GM15510 (cell line): ENCODE data around the gene GLRX3.

Source experiments
- POLR2A ChIP-seq: IDR thresholded peaks from 3 replicates; pipeline ENCODE4 v1.6.1; 2011; ENCODE audit warnings: borderline replicate concordance; ENCODE audit not compliant: insufficient read length; ENCODE audit errors: extremely low read depth

Gene GLRX3

DNA sequence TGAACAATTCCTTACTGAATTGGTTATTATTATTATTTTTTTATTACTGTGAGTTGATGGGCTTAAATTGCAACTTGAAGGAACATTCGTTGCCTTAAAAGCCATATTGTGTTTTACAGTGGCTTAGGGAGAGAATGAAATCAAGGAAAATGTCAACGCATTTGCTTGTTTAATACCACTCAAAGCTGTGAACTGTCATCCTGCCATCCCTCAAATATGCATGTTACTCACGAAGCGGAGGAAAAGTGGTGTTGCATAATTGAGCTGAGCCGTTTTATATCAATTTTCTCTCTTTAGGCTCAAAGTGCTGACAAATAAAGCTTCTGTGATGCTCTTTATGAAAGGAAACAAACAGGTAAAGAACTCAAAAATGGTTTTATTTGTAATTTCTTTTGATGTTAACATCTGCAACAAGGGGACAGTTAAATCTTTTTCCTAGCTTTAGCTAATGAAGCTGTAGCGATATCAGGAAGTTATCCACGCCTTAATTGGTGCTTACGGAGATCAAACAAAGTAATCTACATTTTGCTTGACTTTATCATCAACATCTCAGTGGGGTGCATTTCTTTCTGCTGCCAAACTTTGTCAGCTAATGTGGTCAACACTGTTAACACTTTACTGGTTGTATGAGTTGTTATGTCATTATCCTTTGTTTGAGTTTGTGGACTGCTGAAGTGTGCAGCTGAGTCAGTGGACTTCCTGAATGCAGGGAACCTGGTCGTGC lies 33.1 kb downstream of the GLRX3 start:
- no peak for TF ChIP-seq POLR2A

DNA sequence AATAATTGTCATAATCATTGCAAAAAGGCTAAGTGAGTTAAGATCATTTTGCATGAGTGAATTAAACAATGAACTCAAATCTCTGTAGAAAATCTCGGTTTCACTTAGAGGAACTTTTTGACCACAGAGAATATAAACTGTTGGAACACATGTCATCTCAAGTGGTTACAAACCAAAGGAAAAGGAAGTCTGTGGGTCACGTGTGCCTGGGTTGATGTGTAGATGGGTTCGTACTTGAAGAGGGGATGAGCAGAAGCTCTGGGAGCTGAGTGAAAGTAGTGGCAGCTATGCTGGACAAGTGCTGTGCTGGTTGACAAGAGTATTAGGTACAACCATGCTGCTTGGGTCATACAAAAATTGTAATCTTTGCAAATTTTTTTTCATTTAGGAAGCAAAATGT lies 35.0 kb downstream of the GLRX3 start:
- TF ChIP-seq POLR2A: no peak

DNA sequence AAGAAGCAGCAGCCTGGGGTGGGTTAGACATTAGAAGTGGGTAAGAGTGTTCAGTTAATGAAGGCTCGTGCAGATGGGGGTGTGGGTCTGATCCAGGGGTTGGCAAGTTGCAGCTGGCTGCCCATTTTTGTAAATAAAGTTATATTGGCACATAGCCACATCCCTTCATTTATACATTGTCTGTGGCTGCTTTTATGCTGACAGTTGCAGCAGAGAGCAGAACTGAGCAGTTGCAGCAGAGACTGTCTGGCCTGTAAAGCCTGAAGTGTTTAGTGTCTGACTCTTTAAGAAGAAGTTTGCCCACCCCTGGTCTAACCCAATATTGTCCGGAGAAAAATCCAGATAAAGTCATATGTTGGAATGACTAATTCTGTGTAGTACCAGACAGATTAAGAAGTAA lies 38.1 kb downstream of the GLRX3 start:
- TF ChIP-seq POLR2A: no peak

DNA sequence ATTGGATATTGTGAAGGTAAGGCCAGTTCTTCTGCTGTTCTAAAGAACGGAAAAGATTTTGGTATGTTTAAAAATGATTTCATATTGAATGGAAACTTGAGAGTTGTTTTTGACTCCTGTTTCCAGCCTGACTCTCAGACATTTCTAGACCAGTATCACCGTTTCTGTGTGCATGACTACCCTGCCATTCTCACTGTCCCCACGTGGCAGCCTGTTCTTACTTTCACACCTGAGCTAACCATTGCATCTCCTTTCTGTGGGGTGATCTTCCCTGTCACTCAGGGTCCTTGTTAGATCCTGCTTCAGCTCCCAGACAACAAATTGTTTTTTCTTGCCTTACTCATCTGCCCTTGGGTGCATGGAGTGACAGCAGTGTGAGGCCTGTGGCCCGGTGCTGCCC lies 38.9 kb downstream of the GLRX3 start:
- no peak for TF ChIP-seq POLR2A

DNA sequence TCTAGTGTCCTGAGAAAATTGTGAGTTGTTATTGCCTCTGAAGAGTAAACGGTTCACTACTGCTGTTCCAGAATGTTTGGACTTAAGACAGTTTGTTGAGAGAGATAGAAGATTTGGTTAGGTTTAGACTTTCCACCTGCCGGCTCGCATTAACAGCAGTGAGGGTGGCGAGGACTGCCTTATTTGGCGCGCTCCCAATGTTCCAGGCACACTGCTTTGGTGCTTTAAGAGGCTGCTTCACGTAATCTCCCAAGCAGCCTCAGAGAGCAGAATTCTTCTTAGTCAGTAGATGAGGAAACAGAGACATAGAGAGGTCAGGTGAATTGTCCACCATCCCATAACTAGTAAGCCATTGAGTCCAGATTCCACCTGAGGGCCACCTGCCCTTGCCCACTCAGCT lies 41.1 kb downstream of the GLRX3 start:
- no peak for TF ChIP-seq POLR2A

DNA sequence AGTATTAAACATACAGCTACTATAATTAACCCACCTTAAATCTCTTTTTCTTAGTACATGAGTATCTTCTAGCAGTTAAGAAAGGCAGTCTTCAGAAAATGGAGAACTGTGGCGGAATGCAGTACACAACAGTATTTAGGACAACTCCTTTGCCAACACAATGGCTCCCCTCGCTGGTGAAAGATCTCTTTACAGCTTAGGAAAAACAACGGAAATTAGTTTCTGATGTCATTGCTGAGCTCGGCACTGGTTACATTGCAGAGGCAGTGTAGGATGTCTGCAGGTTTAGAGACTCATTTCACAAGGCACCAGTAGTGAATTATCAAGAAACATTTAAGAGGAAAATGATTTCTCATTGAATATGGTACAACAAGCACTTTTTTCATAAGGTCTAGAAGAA lies 43.4 kb downstream of the GLRX3 start:
- no peak for TF ChIP-seq POLR2A

DNA sequence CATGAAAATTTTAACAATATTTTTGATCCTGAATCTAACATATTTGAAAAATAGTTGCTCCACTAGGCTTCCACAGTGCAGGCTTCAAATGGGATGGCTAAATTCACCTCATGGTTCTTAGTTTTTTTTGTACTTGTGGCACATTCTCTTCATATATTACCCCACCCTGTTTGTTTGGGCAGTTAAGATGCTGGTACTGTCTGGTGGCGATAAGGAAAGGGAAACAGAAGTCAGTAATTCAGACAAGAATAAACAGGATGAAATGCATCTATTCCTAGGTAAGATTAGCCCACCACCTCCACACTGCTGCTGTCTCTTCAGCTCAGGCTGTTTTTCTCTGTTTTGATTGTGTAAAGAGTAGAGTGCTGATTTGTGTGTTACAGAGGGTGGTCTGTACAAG lies 44.2 kb downstream of the GLRX3 start:
- no peak for TF ChIP-seq POLR2A

DNA sequence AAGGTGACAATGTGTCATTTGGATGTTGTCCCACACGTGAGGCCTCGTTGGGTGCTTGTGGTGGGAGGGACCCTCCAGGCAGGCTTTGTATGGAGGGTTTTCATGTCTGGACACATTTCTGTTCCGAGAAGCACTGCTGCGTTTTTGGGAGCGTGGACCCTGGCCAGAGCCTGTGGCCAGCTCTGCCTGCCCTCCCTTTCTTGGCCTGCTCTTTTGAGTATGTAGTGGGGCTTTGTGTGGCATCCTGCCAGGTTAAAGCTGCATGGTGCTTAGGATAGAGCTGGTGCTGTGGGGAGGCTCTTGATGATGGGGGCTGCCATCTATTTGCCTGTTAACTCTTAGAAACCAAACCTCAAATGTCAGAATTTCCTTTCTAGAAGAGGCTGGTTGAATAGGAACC lies 45.7 kb downstream of the GLRX3 start:
- no peak for TF ChIP-seq POLR2A

DNA sequence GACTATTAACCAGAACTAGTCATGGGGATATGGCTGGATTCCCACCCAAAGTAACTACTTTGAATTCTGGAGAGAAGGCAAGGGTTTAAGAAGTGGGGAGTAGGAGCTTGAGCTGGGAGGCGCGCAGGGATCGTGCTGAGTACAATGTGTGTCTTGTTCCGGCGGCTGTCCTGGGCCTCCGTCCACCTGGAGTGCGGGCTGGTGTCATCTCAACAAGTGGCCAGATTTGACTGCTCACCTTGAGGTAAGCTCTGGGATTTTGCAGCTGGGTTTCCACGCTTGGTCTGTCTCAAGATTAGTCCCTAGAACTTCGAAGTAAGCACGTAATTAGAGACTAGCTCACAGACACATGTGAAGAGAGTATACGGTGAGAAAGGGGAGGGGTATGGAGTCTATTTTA lies 49.4 kb downstream of the GLRX3 start:
- no peak for TF ChIP-seq POLR2A

DNA sequence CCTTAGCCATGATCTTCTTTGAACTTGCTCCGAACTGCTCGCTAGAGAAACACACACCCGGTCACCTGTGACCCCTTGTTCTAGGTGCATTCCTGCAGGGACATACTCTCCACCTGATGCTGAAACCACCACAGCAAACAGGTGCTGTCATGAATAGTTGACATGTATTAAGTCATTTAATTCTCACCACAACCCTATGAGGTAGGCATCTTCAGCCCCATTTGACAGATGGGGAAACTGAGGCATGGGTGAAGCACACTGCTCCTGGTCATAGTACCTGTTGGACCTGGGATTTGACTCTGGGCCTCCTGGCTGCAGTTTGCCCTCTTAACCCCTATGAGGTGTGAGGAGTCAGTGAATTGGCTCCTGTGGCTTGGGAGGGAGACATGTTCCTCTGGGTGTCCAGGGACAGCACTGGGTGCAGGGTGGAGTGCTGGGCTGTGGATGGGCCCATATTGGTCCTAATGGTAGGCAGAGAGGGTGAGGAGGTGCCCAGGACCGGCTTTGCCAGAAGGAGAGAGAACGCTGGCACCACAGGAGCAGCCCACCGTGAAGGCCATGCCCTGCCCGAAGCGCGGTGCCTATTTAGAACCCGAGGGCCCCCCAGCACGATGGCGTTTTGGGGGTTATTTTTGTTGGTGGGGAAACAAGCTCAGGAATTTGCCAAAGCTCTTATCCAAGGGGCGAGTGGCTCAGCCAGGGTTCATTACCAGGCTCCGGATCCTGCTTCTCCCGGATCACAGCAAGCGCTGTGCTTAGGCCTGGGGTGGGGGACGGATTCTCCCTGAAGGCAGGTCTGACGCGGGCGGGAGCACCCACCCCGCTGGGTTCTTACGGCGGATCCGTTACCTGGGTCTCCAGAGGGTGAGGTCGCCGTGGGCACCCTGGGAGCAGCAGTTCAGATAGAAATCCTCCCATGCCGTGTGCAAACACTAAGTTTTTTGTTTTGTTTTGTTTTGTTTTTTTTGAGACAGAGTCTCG lies 52.3 kb downstream of the GLRX3 start:
- TF ChIP-seq POLR2A: no peak

DNA sequence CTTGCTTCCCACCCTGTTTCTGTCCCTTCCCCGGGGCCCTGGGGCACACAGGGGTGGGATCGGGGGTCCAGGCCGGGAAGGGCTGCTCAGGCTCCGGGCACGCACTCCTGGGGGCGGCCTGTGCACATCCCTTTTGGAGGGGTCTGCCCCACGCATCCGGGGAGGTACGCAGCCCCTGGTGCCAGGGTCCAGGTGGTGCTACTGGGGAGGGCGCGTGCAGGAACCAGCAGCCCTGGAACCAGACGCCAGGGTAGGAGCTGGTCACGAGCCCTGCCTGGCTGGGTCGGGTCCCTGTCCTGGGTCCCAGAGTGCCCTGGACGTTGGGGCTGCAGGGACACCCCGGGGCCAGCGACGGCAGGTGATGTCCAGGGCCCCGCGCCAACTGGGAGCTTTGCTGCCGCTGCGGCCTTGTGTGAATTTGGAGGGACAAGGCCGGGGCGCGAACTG lies 53.4 kb downstream of the GLRX3 start:
- no peak for TF ChIP-seq POLR2A

DNA sequence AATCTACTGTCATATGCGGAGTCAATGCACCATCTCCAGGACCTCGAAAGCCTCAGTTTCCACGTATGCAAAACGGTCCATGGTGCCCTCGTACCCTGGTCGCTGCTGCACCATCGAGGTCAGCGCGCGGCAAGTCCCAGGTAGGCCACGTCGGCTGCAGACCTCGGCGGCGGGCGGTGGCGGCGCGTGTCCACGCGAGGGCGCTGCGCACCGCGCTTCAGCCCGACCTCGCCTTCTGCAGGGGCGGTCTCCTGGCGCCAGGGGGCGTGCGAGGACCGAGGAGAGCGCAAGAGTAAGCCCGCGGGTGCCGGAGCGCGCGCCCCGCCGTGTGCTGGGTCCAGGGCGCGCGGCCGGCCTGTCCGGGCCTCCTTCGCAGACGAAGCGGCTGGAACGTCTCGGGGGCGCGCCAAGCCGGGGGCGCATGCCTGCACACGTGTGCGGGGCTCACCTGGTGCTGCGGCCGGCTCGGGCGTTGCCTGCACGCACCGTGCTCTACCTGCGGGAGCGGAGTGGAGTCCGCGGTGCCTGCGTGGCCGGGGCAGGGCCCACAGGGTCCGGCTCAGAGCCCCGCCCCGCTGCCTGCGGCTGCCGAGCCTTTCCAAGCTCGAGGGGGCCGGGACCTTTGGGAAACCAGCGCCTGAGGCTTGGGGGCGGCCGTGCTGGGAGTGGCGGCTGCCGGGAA lies 54.0 kb downstream of the GLRX3 start:
- TF ChIP-seq POLR2A: no peak

DNA sequence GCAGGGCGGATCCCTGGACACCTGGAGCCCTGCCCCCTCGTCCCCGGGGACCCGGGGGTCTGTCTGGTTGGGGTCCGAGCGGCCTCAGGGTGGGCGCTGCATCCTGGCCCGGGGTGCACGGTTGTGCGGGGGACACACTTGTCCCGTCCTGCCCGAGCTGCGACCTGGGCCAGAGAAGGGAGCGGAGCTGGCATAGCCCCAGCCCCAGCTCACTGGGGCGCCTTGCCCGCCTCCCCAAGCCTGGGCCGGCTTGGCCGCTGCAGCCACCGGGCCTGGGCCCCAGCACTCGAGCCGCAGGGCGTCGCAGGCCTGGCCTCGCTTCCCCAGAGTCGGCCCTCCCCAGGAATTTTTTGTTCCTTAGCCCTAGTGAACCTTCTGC lies 54.5 kb downstream of the GLRX3 start:
- TF ChIP-seq POLR2A: no peak

DNA sequence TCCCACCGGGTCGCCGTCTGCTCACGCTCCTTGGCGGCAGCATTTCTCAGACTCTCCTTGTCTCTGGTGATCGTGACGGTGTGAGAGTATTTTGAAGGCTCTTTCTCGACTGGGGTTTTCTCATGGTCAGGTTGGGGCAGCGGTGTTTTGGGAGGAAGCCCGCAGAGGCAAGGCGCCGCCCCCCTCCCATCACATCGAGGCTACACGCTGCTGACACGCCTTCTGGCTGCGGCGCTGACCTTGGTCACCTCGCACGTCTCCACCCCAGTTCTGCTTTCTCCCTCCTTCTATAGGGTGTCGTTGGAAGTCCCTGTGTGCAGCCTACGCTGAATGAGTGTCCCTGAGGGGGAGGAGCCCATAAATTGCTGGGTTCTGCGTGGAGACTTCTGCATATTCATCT lies 55.2 kb downstream of the GLRX3 start:
- TF ChIP-seq POLR2A: no peak

DNA sequence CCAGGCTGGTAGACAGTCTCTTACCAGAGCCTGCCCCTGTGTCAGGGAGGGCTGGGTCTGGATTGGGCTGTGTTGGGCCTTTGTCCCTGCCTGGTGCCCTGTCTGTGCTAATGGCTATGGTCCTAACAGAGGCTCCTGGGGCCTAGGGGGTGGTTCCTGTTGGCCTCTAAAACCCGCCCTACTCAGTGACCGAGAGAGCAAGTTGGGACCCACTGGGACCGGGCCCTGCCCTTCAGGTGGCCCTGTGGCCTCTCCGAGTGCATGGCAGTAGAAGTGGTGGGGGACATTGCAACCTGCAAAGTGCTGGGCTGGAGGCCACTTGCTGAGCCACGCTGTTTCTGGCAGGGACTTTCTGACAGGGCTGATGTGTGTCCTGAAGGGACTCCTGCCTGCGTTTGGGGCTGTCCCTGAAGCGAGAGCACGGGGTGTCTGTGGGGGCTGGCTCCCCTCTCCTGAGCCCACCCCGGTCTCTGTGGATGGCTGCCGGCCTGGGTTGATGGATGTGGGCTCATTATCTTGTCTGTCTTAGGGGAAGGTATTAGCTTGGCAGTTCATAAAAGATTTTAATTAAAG lies 56.2 kb downstream of the GLRX3 start:
- TF ChIP-seq POLR2A: no peak
